ENCODE results near the gene CLSTN2. TPM values are rescaled to one million over a fixed set of nuclear protein-coding genes. Genes with fewer than 3 reads are reported as not detected.

The CLSTN2 gene
- total RNA-seq, 1 donor from 2014 or later: 4.7 TPM

DNA sequence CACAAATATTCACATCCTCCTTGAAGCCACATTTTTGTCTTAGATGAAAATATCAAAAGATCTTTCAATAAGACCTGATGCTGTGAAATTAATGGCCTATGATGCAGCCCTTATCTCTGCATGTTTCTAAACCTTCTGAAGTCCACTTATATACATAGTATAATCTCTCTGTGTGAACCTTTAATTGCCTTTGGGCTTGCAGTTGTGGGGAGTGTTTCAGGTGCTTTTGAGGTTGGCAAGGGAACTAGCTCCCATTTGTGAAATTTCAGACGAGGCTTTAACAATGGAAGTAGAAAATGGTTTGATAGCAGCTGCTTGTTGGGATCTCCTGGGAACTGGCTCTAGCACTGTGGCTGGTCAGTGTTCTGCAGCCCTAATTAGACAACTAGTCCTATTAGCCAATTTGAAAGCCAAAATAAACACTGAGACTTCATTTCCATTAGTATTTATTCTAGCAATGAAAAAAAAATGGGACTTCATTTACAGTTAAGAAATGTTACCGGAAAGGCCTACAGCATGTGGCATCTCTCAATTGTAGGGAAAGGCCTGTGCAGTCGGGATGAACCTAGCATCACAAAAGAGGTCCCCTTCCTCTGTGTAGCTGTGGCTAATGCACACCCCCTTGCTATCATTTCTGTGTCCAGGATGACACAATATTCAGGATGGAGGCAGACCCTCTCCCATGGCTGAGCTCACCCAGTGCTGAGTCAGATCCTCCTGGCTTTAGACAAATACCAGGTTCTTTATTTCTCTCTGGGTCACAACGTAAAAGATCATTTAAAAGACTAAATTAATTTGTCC is 602.1 kb downstream of the CLSTN2 start:
- no peaks in the 10 kb centered on the region for H3K4me1 ChIP-seq (ENCODE audit: control insufficient read depth in 3 of 3, insufficient read depth in 3 of 3, low read length in 3 of 3)

DNA sequence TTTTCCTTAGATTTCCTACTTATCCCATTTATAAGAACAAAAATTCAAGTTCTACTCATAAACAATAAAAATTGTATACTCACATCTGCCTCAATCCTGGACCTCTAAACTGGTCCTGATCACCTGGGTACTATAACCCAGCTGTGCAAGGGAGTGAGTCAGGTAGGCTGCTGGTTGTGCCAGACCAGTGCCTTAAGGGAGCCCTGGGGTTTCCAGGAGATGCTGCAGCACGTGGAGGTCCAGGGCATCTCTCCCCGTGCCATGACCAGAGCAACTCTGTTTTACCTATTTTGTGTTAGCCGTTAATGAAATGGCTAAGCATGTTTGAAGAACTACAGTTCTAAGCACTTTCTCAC is 602.7 kb downstream of the CLSTN2 start:
- Histone ChIP-seq H3K36me3 (ENCODE audit: control insufficient read depth in 3 of 3, insufficient read depth in 3 of 3, low read length in 3 of 3) (peaks cover 0 to 2% (median 0%) of the 10 kb centered on the region in 3 donors), H3K4me1 (ENCODE audit: control insufficient read depth in 3 of 3, insufficient read depth in 3 of 3, low read length in 3 of 3) (no peaks in the 10 kb centered on the region), H3K27ac (ENCODE audit: low read depth, low read length) (no peak overlapping the region), H3K27me3 (ENCODE audit: control insufficient read depth in 3 of 3, insufficient read depth in 3 of 3, low read length in 3 of 3) (no peaks in the 10 kb centered on the region), H3K4me3 (ENCODE audit: low read length in 3 of 3) (no peak overlapping the region), H3K9me3 (ENCODE audit: control insufficient read depth in 3 of 3, low read length in 3 of 3) (no peaks in the 10 kb centered on the region), H3K9ac (ENCODE audit: low read depth in 1 of 3, low read length in 3 of 3) (no peak overlapping the region)

More for the DNA sequence above, 602.1 kb downstream of the CLSTN2 start:
- Histone ChIP-seq H3K36me3 (ENCODE audit: control insufficient read depth in 3 of 3, insufficient read depth in 3 of 3, low read length in 3 of 3) (peaks cover 0 to 2% (median 0%) of the 10 kb centered on the region in 3 donors), H3K9me3 (ENCODE audit: control insufficient read depth in 3 of 3, low read length in 3 of 3) (no peaks in the 10 kb centered on the region), H3K9ac (ENCODE audit: low read depth in 1 of 3, low read length in 3 of 3) (no peak overlapping the region), H3K4me3 (ENCODE audit: low read length in 3 of 3) (no peak overlapping the region), H3K27ac (ENCODE audit: low read depth, low read length) (no peak overlapping the region), H3K27me3 (ENCODE audit: control insufficient read depth in 3 of 3, insufficient read depth in 3 of 3, low read length in 3 of 3) (no peaks in the 10 kb centered on the region)

GRCh38 chr3:140540262-140540661 is 605.3 kb downstream of the CLSTN2 start:
- Histone ChIP-seq H3K27ac (ENCODE audit: low read depth, low read length) (no peak overlapping the region), H3K36me3 (ENCODE audit: control insufficient read depth in 3 of 3, insufficient read depth in 3 of 3, low read length in 3 of 3) (no peaks in the 10 kb centered on the region), H3K9ac (ENCODE audit: low read depth in 1 of 3, low read length in 3 of 3) (no peak overlapping the region), H3K9me3 (ENCODE audit: control insufficient read depth in 3 of 3, low read length in 3 of 3) (no peaks in the 10 kb centered on the region), H3K4me3 (ENCODE audit: low read length in 3 of 3) (no peak overlapping the region), H3K4me1 (ENCODE audit: control insufficient read depth in 3 of 3, insufficient read depth in 3 of 3, low read length in 3 of 3) (no peaks in the 10 kb centered on the region), H3K27me3 (ENCODE audit: control insufficient read depth in 3 of 3, insufficient read depth in 3 of 3, low read length in 3 of 3) (no peaks in the 10 kb centered on the region)

DNA sequence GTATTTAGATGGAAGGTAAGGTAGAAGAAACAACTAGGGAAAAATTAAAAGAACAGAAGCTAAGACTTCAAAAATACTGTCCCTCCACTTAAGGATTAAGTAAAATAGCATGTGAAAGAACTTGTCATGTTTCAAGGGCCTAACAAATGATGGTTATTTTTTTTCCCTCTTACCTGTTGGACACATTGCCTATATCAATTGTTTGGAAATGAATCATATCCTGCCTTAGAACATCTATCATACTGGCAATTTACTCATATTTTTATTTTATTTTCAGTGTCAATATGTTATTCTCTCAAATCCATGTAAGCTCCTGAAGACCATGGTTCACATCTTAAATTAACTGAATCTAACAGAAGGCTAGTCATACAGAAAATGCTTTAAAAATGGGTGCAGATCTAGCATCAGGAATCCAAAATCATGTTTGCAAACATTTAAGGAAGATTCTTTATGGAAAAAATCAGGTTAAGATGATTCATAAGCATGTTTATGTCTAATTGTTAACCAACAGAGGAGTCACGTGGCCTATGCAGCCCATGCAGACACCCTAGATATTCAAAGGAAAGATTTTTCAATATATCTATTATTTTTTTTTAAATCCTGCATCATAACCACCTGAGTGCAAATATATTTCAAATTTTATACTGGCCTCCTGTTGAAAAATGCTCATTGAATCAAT is 607.1 kb downstream of the CLSTN2 start:
- Histone ChIP-seq H3K27me3 (ENCODE audit: control insufficient read depth in 3 of 3, insufficient read depth in 3 of 3, low read length in 3 of 3) (no peaks in the 10 kb centered on the region), H3K4me1 (ENCODE audit: control insufficient read depth in 3 of 3, insufficient read depth in 3 of 3, low read length in 3 of 3) (no peaks in the 10 kb centered on the region), H3K36me3 (ENCODE audit: control insufficient read depth in 3 of 3, insufficient read depth in 3 of 3, low read length in 3 of 3) (no peaks in the 10 kb centered on the region), H3K4me3 (ENCODE audit: low read length in 3 of 3) (no peak overlapping the region), H3K27ac (ENCODE audit: low read depth, low read length) (no peak overlapping the region), H3K9ac (ENCODE audit: low read depth in 1 of 3, low read length in 3 of 3) (no peak overlapping the region), H3K9me3 (ENCODE audit: control insufficient read depth in 3 of 3, low read length in 3 of 3) (no peaks in the 10 kb centered on the region)

DNA sequence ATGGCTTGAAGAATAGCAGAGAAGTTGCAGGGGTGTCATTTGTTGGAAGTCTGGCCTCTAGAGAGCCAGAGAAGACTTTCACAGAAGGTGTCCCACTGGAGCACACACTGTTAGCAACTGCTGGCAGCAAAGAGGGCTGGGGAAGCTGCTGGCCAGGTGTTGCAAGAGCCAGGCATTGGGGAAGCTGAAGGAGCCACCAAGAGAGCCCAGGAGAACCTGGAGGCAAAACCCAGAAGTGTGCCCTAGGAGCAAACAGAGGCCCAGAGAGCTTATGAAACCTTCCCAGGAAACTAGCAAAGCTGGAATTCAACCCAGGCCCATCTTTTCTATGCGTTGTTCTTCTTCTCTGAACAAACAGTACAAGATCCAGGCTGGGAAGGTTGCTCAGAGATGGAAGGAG is 610.2 kb downstream of the CLSTN2 start:
- H3K27ac ChIP-seq (ENCODE audit: low read depth, low read length): no peak overlapping the region
- H3K4me1 ChIP-seq (ENCODE audit: control insufficient read depth in 3 of 3, insufficient read depth in 3 of 3, low read length in 3 of 3): no peaks in the 10 kb centered on the region
- H3K9me3 ChIP-seq (ENCODE audit: control insufficient read depth in 3 of 3, low read length in 3 of 3): no peaks in the 10 kb centered on the region
- no peak overlapping the region for H3K4me3 ChIP-seq (ENCODE audit: low read length in 3 of 3)
- no peaks in the 10 kb centered on the region for H3K27me3 ChIP-seq (ENCODE audit: control insufficient read depth in 3 of 3, insufficient read depth in 3 of 3, low read length in 3 of 3)
- H3K36me3 ChIP-seq (ENCODE audit: control insufficient read depth in 3 of 3, insufficient read depth in 3 of 3, low read length in 3 of 3): no peaks in the 10 kb centered on the region
- H3K9ac ChIP-seq (ENCODE audit: low read depth in 1 of 3, low read length in 3 of 3): no peak overlapping the region

GRCh38 chr3:140545756-140546155 is 610.8 kb downstream of the CLSTN2 start:
- no peaks in the 10 kb centered on the region for H3K36me3 ChIP-seq (ENCODE audit: control insufficient read depth in 3 of 3, insufficient read depth in 3 of 3, low read length in 3 of 3)
- no peaks in the 10 kb centered on the region for H3K9me3 ChIP-seq (ENCODE audit: control insufficient read depth in 3 of 3, low read length in 3 of 3)
- H3K9ac ChIP-seq (ENCODE audit: low read depth in 1 of 3, low read length in 3 of 3): no peak overlapping the region
- no peak overlapping the region for H3K27ac ChIP-seq (ENCODE audit: low read depth, low read length)
- H3K4me1 ChIP-seq (ENCODE audit: control insufficient read depth in 3 of 3, insufficient read depth in 3 of 3, low read length in 3 of 3): no peaks in the 10 kb centered on the region
- no peaks in the 10 kb centered on the region for H3K27me3 ChIP-seq (ENCODE audit: control insufficient read depth in 3 of 3, insufficient read depth in 3 of 3, low read length in 3 of 3)
- no peak overlapping the region for H3K4me3 ChIP-seq (ENCODE audit: low read length in 3 of 3)

- H3K4me1 ChIP-seq (ENCODE audit: control insufficient read depth in 3 of 3, insufficient read depth in 3 of 3, low read length in 3 of 3): no peaks in the 10 kb centered on the region
- H3K4me3 ChIP-seq (ENCODE audit: low read length in 3 of 3): no peak overlapping the region
- no peaks in the 10 kb centered on the region for H3K27me3 ChIP-seq (ENCODE audit: control insufficient read depth in 3 of 3, insufficient read depth in 3 of 3, low read length in 3 of 3)
- H3K36me3 ChIP-seq (ENCODE audit: control insufficient read depth in 3 of 3, insufficient read depth in 3 of 3, low read length in 3 of 3): no peaks in the 10 kb centered on the region
- H3K9ac ChIP-seq (ENCODE audit: low read depth in 1 of 3, low read length in 3 of 3): no peak overlapping the region
- H3K27ac ChIP-seq (ENCODE audit: low read depth, low read length): no peak overlapping the region
- H3K9me3 ChIP-seq (ENCODE audit: control insufficient read depth in 3 of 3, low read length in 3 of 3): no peaks in the 10 kb centered on the region
Measured at GRCh38 chr3:140546649-140547048, 611.7 kb downstream of the CLSTN2 start.

DNA sequence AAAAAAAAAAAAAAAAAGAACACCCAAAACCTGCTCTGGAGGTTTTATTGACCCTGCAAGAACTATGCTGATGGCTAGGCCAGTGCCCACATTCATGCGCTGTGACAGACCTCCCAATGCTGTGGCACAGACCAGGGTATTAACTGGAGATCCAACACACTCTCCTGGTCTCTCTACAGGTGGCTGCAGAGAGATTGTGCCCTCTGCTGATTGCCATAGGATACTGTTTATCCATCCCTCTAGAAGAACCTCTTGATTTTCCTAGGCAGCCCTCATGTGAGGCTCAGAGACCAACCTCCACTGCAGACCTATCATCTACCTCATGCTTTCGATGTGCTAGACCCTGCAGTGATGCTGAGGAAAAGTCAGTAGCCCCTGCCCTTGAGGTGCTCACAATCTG is 617.4 kb downstream of the CLSTN2 start:
- no peaks in the 10 kb centered on the region for H3K36me3 ChIP-seq (ENCODE audit: control insufficient read depth in 3 of 3, insufficient read depth in 3 of 3, low read length in 3 of 3)
- H3K27me3 ChIP-seq (ENCODE audit: control insufficient read depth in 3 of 3, insufficient read depth in 3 of 3, low read length in 3 of 3): no peaks in the 10 kb centered on the region
- no peaks in the 10 kb centered on the region for H3K4me1 ChIP-seq (ENCODE audit: control insufficient read depth in 3 of 3, insufficient read depth in 3 of 3, low read length in 3 of 3)
- no peak overlapping the region for H3K9ac ChIP-seq (ENCODE audit: low read depth in 1 of 3, low read length in 3 of 3)
- H3K4me3 ChIP-seq (ENCODE audit: low read length in 3 of 3): no peak overlapping the region
- H3K9me3 ChIP-seq (ENCODE audit: control insufficient read depth in 3 of 3, low read length in 3 of 3): no peaks in the 10 kb centered on the region
- H3K27ac ChIP-seq (ENCODE audit: low read depth, low read length): no peak overlapping the region

GRCh38 chr3:140552898-140553297 is 617.9 kb downstream of the CLSTN2 start:
- Histone ChIP-seq H3K4me3 (ENCODE audit: low read length in 3 of 3) (no peak overlapping the region), H3K36me3 (ENCODE audit: control insufficient read depth in 3 of 3, insufficient read depth in 3 of 3, low read length in 3 of 3) (no peaks in the 10 kb centered on the region), H3K4me1 (ENCODE audit: control insufficient read depth in 3 of 3, insufficient read depth in 3 of 3, low read length in 3 of 3) (no peaks in the 10 kb centered on the region), H3K27ac (ENCODE audit: low read depth, low read length) (no peak overlapping the region), H3K9me3 (ENCODE audit: control insufficient read depth in 3 of 3, low read length in 3 of 3) (no peaks in the 10 kb centered on the region), H3K27me3 (ENCODE audit: control insufficient read depth in 3 of 3, insufficient read depth in 3 of 3, low read length in 3 of 3) (no peaks in the 10 kb centered on the region), H3K9ac (ENCODE audit: low read depth in 1 of 3, low read length in 3 of 3) (no peak overlapping the region)

DNA sequence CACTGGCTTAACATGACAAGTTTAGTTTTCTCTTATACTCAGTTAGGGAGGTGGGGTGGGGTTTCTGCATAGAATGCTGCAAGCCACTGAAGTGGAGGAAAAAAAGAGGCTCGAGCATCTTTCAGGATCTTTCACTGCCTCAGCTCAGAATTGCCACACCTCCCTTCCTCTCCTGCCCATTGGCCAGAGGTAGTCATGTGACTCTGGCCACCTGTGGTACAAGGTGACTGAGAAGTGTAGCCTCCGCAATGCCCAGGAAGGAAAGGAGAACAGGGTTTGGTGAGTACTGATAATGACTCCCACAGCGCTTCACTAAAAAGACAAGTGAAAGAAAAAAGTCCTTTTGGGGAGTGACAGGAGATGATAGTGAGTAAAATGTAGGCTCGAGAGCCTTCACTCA is 618.6 kb downstream of the CLSTN2 start:
- H3K9ac ChIP-seq (ENCODE audit: low read depth in 1 of 3, low read length in 3 of 3): no peak overlapping the region

More for the DNA sequence above, 618.6 kb downstream of the CLSTN2 start:
- Histone ChIP-seq H3K4me3 (ENCODE audit: low read length in 3 of 3) (no peak overlapping the region), H3K27me3 (ENCODE audit: control insufficient read depth in 3 of 3, insufficient read depth in 3 of 3, low read length in 3 of 3) (no peaks in the 10 kb centered on the region), H3K4me1 (ENCODE audit: control insufficient read depth in 3 of 3, insufficient read depth in 3 of 3, low read length in 3 of 3) (no peaks in the 10 kb centered on the region), H3K36me3 (ENCODE audit: control insufficient read depth in 3 of 3, insufficient read depth in 3 of 3, low read length in 3 of 3) (no peaks in the 10 kb centered on the region), H3K27ac (ENCODE audit: low read depth, low read length) (no peak overlapping the region), H3K9me3 (ENCODE audit: control insufficient read depth in 3 of 3, low read length in 3 of 3) (no peaks in the 10 kb centered on the region)

Measured in skeletal muscle tissue (tissue), 4 donors.